Panc1 (cell line): ENCODE measurements around the gene WDR48. TPM values are rescaled to one million over a fixed set of nuclear protein-coding genes. Genes with fewer than 3 reads are reported as not detected.

ENCODE experiments used
- ATAC-seq: fragments of 200-7000 bp; cut with Tn5 transposase; 2 replicates; pipeline ENCODE4 v1.9.1; 2020; ENCODE audit warnings: mild to moderate bottlenecking, moderate library complexity
- BruUV-seq: library from RNA; stranded (reverse); fragments of 400-500 nt; replicated peaks from 2 replicates; lab custom pipeline; 2021; lab: Mats Ljungman, UMichigan
- CTCF ChIA-PET: fragments of 300-600 bp; sonication (Branson Sonifier 250); formaldehyde crosslinking; loops from one replicate; lab custom pipeline; 2022; ENCODE audit warnings: antibody characterized with exemption; lab: Charles Lee
- POLR2A ChIA-PET: fragments of 300-600 bp; sonication (Branson Sonifier 250); formaldehyde crosslinking; loops from one replicate; lab custom pipeline; 2022; ENCODE audit warnings: antibody characterized with exemption; lab: Charles Lee
- DNase-seq: peaks from one replicate; pipeline ENCODE4 v3.0.0-alpha.2; 2010; ENCODE audit warnings: low read depth, low spot score
- H3K27ac ChIP-seq: 2 replicates; pipeline ENCODE4 v1.5.1; 2011; ENCODE audit warnings: mild to moderate bottlenecking, low read length, inconsistent platforms
- H3K27me3 ChIP-seq: fragments of 200-500 bp; sonication (Bioruptor generic); 2 replicates; pipeline ENCODE4 v1.6.0; 2014; ENCODE audit warnings: low read length, inconsistent platforms; ENCODE audit not compliant: control insufficient read depth, insufficient read depth
- H3K36me3 ChIP-seq: fragments of 200-500 bp; sonication (Bioruptor generic); 2 replicates; pipeline ENCODE4 v1.5.1; 2014; ENCODE audit warnings: inconsistent platforms, mild to moderate bottlenecking, low read length, moderate library complexity; ENCODE audit not compliant: control insufficient read depth, insufficient read depth
- H3K4me1 ChIP-seq: 2 replicates; pipeline ENCODE4 v1.5.1; 2011; ENCODE audit warnings: inconsistent platforms, mild to moderate bottlenecking, low read length, moderate library complexity; ENCODE audit not compliant: control insufficient read depth, insufficient read depth
- H3K4me3 ChIP-seq, 2 experiments: 2 replicates each; pipeline ENCODE4 v1.5.1; 2011 to 2012; ENCODE audit warnings: low read depth in 2 of 2, low read length in 2 of 2, mild to moderate bottlenecking in 2 of 2, inconsistent platforms in 1 of 2, moderate library complexity in 1 of 2
- H3K9me3 ChIP-seq: fragments of 200-500 bp; sonication (Bioruptor generic); 2 replicates; pipeline ENCODE4 v1.5.1; 2014; ENCODE audit warnings: low read depth, mild to moderate bottlenecking, inconsistent platforms, low read length, moderate library complexity; ENCODE audit not compliant: control insufficient read depth, insufficient read depth
- POLR2AphosphoS5 ChIP-seq: IDR thresholded peaks from 2 replicates; pipeline ENCODE4 v1.6.1; 2012; ENCODE audit warnings: mild to moderate bottlenecking, low read depth, low read length, moderate library complexity
- REST ChIP-seq, 2 experiments: IDR thresholded peaks; 2 replicates each; pipeline ENCODE4 v1.6.1; 2011 to 2012; ENCODE audit warnings: low read depth in 2 of 2, control low read depth in 1 of 2, low read length in 1 of 2, mild to moderate bottlenecking in 1 of 2, moderate library complexity in 1 of 2; ENCODE audit not compliant: insufficient read depth in 1 of 2
- SIN3A ChIP-seq: IDR thresholded peaks from 2 replicates; pipeline ENCODE4 v1.6.1; 2012; ENCODE audit warnings: low read depth, mild to moderate bottlenecking, low read length, moderate library complexity, borderline replicate concordance; ENCODE audit not compliant: insufficient read depth
- TCF7L2 ChIP-seq: IDR thresholded peaks from 2 replicates; pipeline ENCODE4 v1.6.1; 2011; ENCODE audit warnings: mild to moderate bottlenecking, low read depth, low read length, inconsistent platforms
- in situ Hi-C: cut with HindIII; loops from 2 replicates; pipeline ENCODE4 v1.10.0; 2016; ENCODE audit warnings: low sequenced_read_pairs, low pct_unique_long_range_greater_than_20kb
- intact Hi-C: fragments of 100-400 bp; cut with micrococcal nuclease; formaldehyde crosslinking; loops from one replicate; pipeline ENCODE4 v1.10.0; 2022; ENCODE audit not compliant: unreplicated experiment
- total RNA-seq: library from RNA; stranded (reverse); gene quantifications from one replicate; pipeline ENCODE4 v1.2.1, GENCODE V29; 2021; ENCODE audit not compliant: unreplicated experiment
- TF ChIP-seq, protein P1 (sequence below): fragments of 450-650 bp; IDR thresholded peaks from 2 replicates; pipeline ENCODE4 v1.5.1; 2017; ENCODE audit warnings: mild to moderate bottlenecking

The WDR48 gene
- total RNA-seq, 1 experiment from 2014 or later, result 15.7 TPM

DNA sequence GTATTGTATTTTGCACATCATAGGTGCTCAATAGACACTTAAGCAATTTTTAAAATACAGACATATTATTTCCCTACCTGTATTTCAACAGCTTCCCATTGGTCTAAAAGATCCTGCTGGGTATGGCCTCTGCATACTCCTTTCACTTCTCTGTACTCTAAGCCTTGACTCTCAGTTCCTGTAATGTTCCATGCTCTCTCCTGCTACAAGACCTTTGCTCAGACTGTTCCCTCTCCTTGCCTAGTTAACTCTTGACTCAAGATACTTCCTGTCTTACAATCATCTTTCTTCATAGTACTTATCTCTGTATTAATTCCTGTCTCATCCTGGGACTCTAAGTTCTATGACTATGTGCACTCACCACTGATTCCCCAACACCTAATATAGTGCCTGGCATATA lies 1.8 kb upstream of the WDR48 start:
- CTCF ChIA-PET, result no interaction called here
- in situ Hi-C loops, result no loop called here
- Histone ChIP-seq H3K9me3 (no peaks in the 10 kb centered on the region), H3K27ac (no peak overlapping the region), H3K4me1 (peaks cover 2% of the 10 kb centered on the region; the same call in 1 of the 2 replicates), H3K36me3 (no peaks in the 10 kb centered on the region), H3K4me3 (no peak overlapping the region), H3K27me3 (no peaks in the 10 kb centered on the region)
- no peak for TF ChIP-seq REST (IDR thresholded peaks at IDR 0.05; ENCODE audit: insufficient read depth in 1 of 2, low read depth in 2 of 2, low read length in 1 of 2)
- no peak for TF ChIP-seq TCF7L2
- TF ChIP-seq, protein P1, sequence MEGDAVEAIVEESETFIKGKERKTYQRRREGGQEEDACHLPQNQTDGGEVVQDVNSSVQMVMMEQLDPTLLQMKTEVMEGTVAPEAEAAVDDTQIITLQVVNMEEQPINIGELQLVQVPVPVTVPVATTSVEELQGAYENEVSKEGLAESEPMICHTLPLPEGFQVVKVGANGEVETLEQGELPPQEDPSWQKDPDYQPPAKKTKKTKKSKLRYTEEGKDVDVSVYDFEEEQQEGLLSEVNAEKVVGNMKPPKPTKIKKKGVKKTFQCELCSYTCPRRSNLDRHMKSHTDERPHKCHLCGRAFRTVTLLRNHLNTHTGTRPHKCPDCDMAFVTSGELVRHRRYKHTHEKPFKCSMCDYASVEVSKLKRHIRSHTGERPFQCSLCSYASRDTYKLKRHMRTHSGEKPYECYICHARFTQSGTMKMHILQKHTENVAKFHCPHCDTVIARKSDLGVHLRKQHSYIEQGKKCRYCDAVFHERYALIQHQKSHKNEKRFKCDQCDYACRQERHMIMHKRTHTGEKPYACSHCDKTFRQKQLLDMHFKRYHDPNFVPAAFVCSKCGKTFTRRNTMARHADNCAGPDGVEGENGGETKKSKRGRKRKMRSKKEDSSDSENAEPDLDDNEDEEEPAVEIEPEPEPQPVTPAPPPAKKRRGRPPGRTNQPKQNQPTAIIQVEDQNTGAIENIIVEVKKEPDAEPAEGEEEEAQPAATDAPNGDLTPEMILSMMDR, result no peak
- TF ChIP-seq POLR2AphosphoS5, result no peak
- no peak for TF ChIP-seq SIN3A
- intact Hi-C loops, result no loop called here
- ATAC-seq, result no peak
- DNase-seq, result no peak
- BruUV-seq, result no TSS peak
- POLR2A ChIA-PET, result no interaction called here

GRCh38 chr3:39052583-39052982 lies 767 bp downstream of the WDR48 start:
- in situ Hi-C loops, result no loop called here
- Histone ChIP-seq H3K9me3 (no peaks in the 10 kb centered on the region), H3K4me3 (peak overlapping the region; percentile 61 to 82), H3K27me3 (no peaks in the 10 kb centered on the region), H3K4me1 (peaks cover 2% of the 10 kb centered on the region; the same call in 1 of the 2 replicates), H3K27ac (peak overlapping the region; percentile 88), H3K36me3 (no peaks in the 10 kb centered on the region)
- no TSS peak for BruUV-seq
- no peak for ATAC-seq
- POLR2A ChIA-PET, result no interaction called here
- TF ChIP-seq SIN3A (no peak), REST (IDR thresholded peaks at IDR 0.05; ENCODE audit: insufficient read depth in 1 of 2, low read depth in 2 of 2, low read length in 1 of 2) (no peak), POLR2AphosphoS5 (no peak), TCF7L2 (no peak)
- TF ChIP-seq, protein P1, result no peak
- intact Hi-C loops, result no loop called here
- no peak for DNase-seq
- CTCF ChIA-PET, result no interaction called here
